ENCODE measurements around the gene FLRT2. TPM values are rescaled to one million over a fixed set of nuclear protein-coding genes. Genes with fewer than 3 reads are reported as not detected.

Gene FLRT2
- total and polyA plus RNA-seq, 2 of the 4 experiments (the other 2 are of a cell fraction) = 10.2 to 13.1 TPM

DNA sequence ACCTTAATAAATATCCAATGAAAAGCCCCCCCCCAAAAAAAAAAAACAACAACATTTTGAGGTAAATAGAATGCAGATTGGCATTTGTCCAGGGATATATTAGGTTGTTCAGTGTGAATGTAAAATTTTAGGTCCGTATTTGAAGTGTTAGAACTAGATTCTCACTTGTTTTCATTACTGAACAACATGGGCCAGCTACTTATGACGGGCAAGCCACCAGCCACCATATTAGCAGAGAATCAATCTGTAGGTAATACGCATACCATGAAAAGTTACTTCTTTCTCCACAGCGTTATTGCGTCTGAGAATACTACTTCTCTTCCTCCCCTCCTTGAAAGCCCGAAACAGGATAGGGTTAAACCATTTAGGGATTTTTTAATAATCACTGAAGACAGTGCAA lies 5.4 kb downstream of the FLRT2 start:
- Histone ChIP-seq H2AK9ac (replicated peaks; ENCODE audit: low read depth, low read length, poor library complexity) (no peak overlapping the region), H3K4ac (ENCODE audit: low read depth, low read length) (0 out of 2 replicates have a peak overlapping the region, but pooled peaks have one; percentile 13), H2BK120ac (ENCODE audit: low read depth, low read length) (no peak overlapping the region), H3K79me1 (ENCODE audit: low read depth in 1 of 2, low read length in 2 of 2) (peaks cover 7 to 29% of the 10 kb centered on the region in 2 experiments), H3K23ac (ENCODE audit: low read depth, low read length) (no peak overlapping the region), H3K9me3 (ENCODE audit: control insufficient read depth, insufficient read depth, low read length) (no peaks in the 10 kb centered on the region), H2AFZ (replicated peaks; ENCODE audit: low read length, poor library complexity) (no peak overlapping the region), H3K4me1 (ENCODE audit: control insufficient read depth, insufficient read depth, low read length) (no peaks in the 10 kb centered on the region; the same call in 1 of the 2 replicates), H2BK5ac (ENCODE audit: low read depth, low read length, poor library complexity, severe bottlenecking) (no peak overlapping the region), H4K91ac (ENCODE audit: insufficient read depth, low read depth, low read length) (no peak overlapping the region), H4K20me1 (ENCODE audit: insufficient read depth, low read length) (peaks cover 3% of the 10 kb centered on the region; the same call in 1 of the 2 replicates), H3K27ac (ENCODE audit: insufficient read depth, low read length) (no peak overlapping the region), H3K9me1 (ENCODE audit: insufficient read depth, low read length) (no peaks in the 10 kb centered on the region), H2AK5ac (ENCODE audit: low read depth, low read length) (peak overlapping the region; percentile 3; the same call in 1 of the 2 replicates), H3K18ac (ENCODE audit: low read depth, low read length) (no peak overlapping the region), H2BK20ac (ENCODE audit: low read depth, low read length) (no peak overlapping the region), H3K4me2 (ENCODE audit: low read depth, low read length) (peak overlapping the region; percentile 88), H3K4me3 (ENCODE audit: insufficient read depth, low read depth, low read length) (peak overlapping the region; percentile 67), H3K36me3 (ENCODE audit: control insufficient read depth, insufficient read depth, low read length) (no peaks in the 10 kb centered on the region), H3K9ac (ENCODE audit: low read depth, low read length) (no peak overlapping the region), H2BK15ac (ENCODE audit: low read depth, low read length) (no peak overlapping the region), H3K14ac (replicated peaks; ENCODE audit: low read depth, low read length) (no peak overlapping the region), H3K56ac (ENCODE audit: extremely low read depth, insufficient read depth, low read length) (no peak overlapping the region), H3K27me3 (ENCODE audit: control insufficient read depth, insufficient read depth, low read length) (no peaks in the 10 kb centered on the region), H4K5ac (ENCODE audit: low read depth, low read length) (no peak overlapping the region), H4K8ac (ENCODE audit: low read depth in 2 of 2, low read length in 2 of 2) (no peak overlapping the region)
- ATAC-seq (ENCODE audit: low read depth) (no peak), DNase-seq (no peak)
- ChIA-PET CTCF (interaction anchor here (0.7 to 0.9 kb wide), 3 partner anchors 41 to 1506 kb away, joined by 3 to 9 read pairs (median 3); no protein-coding TSS in a partner anchor), POLR2A (ENCODE audit: unreplicated experiment) (interaction anchor here (0.6 kb wide), 1 partner anchor 125 kb away, joined by 3 read pairs; no protein-coding TSS in a partner anchor)
- no peak for TF ChIP-seq ELK1 (IDR thresholded peaks at IDR 0.05; ENCODE audit: borderline replicate concordance, low read depth, low read length)
- no peak for TF ChIP-seq NFE2L2 (IDR thresholded peaks at IDR 0.05; ENCODE audit: low read depth, low read length)
- dilution Hi-C loops (cut with HindIII; ENCODE audit: low sequenced_read_pairs, unreplicated experiment) = no loop called here
- WGBS, 2 experiments (ENCODE audit: extremely low coverage in 2 of 2, insufficient read length in 1 of 2) = no CpG with 5 or more reads among the region's 6 CpGs
- intact Hi-C loops (cut with micrococcal nuclease) = loop anchor here (2.0 to 10.0 kb wide), 4 partner anchors 77 to 1799 kb away; no protein-coding TSS in a partner anchor
- BruUV-seq (replicated peaks) = no TSS peak
- in situ Hi-C loops (cut with MboI; ENCODE audit: low sequenced_read_pairs) = loop anchor here (25.0 kb wide), 1 partner anchor 502 kb away; no protein-coding TSS in a partner anchor
